H54 (cell line): ENCODE measurements around the gene OR14J1.

ENCODE experiments used
- DNase-seq: peaks from one replicate; pipeline ENCODE4 v3.0.0; 2011; ENCODE audit warnings: low spot score, mixed read lengths; ENCODE audit not compliant: insufficient read length
- FAIRE-seq: peaks from 3 replicates; lab custom pipeline; 2011; peaks lifted over from hg19 to GRCh38; lab: Jason Lieb, UNC
- POLR2A ChIP-seq: IDR thresholded peaks from 2 replicates; pipeline ENCODE4 v1.6.1; 2011; ENCODE audit warnings: low read depth, mild to moderate bottlenecking, low read length

Gene OR14J1

GRCh38 chr6:29354980-29355379 lies 53.5 kb downstream of the OR14J1 start:
- FAIRE-seq = no peak
- TF ChIP-seq POLR2A = no peak
- DNase-seq = no peak

GRCh38 chr6:29355603-29356002 lies 54.1 kb downstream of the OR14J1 start:
- FAIRE-seq (no peak), DNase-seq (no peak)
- no peak for TF ChIP-seq POLR2A
